NCI-H774 (cell line): Measurements from ENCODE around the gene SPINT2.
"Not testable (repeated sequence)": the region's sequence is repeated elsewhere in the genome, so short reads cannot be mapped to it uniquely, and the experiment has no call there.

Experiments
- DNase-seq: peaks from one replicate; lab custom pipeline; 2025; lab: John Stamatoyannopoulos, UW

SPINT2 gene, protein sequence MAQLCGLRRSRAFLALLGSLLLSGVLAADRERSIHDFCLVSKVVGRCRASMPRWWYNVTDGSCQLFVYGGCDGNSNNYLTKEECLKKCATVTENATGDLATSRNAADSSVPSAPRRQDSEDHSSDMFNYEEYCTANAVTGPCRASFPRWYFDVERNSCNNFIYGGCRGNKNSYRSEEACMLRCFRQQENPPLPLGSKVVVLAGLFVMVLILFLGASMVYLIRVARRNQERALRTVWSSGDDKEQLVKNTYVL

GRCh38 chr19:38264486-38265212, at the start of gene SPINT2:
Gene SPINT2 (plus strand): TSS chr19:38264573. CDS start chr19:38264893, 320 bp downstream.
- DNase-seq = no peak

- no peak for DNase-seq
Observed at GRCh38 chr19:38216785-38217641, 47.4 kb upstream of the SPINT2 start.

DNA sequence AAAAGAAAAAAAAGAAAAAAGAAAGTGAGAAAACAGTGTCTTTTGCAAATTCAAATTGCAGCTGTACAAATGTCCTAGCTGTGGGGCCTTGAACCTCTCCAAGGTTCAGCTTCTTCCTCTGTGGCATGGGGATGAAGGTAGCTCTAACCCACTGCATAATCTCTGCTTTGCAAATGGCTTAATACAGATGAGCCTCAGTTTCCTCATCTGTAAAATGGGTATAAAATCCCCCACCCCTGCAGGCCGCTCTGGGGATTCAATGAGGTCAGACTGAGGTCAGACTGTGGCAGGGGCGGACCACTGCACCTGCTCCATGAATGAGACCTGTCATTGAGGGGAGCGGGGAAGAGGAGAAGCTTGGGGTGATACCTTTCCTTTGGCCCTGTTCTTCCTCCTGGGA, 46.2 kb upstream of the SPINT2 start:
- no peak for DNase-seq

- no peak for DNase-seq
Observed at GRCh38 chr19:38219221-38219620, 45.2 kb upstream of the SPINT2 start.

DNA sequence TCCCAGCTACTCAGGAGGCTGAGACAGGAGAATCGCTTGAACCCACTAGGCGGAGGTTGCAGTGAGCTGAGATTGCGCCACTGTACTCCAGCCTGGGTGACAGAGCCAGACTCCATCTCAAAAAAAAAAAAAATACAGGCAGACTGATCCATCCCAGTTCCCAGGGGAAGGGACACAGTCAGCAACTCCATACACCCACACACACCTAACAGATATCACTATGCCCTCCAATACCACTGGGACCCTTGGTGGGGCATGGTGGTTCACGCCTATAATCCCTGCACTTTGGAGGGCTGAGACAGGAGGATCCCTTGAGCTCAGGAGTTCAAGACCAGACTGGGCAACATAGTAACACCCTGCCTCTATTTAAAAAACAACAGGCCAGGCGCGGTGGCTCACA, 43.0 kb upstream of the SPINT2 start:
- no peak for DNase-seq

GRCh38 chr19:38221919-38222830, 42.2 kb upstream of the SPINT2 start:
- no peak for DNase-seq

GRCh38 chr19:38223119-38223523, 41.3 kb upstream of the SPINT2 start:
- no peak for DNase-seq

GRCh38 chr19:38223617-38224013, 40.8 kb upstream of the SPINT2 start:
- no peak for DNase-seq

DNA sequence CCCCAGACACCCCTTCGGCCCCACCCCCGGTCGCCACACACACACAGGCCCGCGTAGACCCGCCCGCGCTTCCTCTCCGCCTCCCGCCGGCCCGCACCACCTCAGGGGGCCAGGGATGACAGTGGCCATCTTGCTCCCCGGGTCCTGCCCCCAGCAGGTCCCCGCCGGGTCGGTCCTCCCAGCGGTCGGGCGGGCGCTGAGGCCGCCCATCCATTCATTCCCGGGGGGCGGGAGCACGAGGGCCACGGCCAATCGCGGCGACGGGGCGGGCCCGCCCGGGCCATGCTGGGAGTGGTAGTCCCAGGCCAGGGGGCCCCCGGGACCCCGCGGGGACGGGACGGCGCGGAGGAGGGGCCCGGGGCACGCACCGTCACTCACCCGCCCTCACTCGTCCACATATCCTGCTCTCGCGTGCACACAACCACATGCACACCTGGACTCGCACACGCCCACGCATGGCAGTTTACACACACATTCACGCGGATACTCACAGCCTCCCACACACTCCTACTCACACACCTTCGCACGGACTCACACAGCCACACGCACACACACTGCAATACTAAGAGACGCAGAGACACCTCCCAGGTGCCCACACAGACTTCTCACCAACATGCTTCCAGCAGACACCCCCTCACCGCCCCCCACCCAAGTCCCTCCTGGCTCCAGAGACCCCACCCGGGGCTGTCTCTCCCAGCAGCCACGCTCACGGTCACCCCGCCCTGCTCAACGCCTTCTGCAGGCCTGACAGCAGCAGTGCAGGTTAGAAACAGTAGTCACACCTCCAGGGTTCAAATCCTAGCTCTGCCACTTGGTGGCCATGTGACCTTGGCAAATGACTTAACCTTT, 40.1 kb upstream of the SPINT2 start, which contains the start of gene DPF1:
Gene DPF1, minus strand, starts transcription at position 209 of the 849 bp plus-strand sequence. Its CDS starts 80 bp downstream, at position 129.
- DNase-seq = peak; percentile 77

- DNase-seq = not testable (repeated sequence)
Observed at GRCh38 chr19:38224863-38225218, 39.5 kb upstream of the SPINT2 start.

GRCh38 chr19:38227287-38228004, 36.9 kb upstream of the SPINT2 start:
- no peak for DNase-seq

DNA sequence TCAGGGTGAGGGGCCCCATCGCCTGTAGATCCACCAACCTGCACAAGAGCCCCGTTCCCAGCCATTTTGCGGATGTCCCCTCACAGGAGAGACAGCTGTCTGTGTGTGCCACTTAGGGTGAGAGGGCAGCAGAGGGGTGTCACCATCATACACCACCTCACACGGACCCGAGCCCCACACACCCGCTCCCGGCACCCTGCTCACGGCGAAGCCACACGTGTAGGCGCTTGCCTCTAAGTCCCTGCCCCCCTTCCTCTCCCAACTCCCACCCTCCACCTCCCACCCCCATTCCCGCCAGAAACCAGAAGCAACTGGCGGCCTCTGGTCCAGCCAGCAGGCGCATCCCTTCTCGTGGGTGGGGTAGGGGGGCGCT, 36.4 kb upstream of the SPINT2 start:
- no peak for DNase-seq

DNA sequence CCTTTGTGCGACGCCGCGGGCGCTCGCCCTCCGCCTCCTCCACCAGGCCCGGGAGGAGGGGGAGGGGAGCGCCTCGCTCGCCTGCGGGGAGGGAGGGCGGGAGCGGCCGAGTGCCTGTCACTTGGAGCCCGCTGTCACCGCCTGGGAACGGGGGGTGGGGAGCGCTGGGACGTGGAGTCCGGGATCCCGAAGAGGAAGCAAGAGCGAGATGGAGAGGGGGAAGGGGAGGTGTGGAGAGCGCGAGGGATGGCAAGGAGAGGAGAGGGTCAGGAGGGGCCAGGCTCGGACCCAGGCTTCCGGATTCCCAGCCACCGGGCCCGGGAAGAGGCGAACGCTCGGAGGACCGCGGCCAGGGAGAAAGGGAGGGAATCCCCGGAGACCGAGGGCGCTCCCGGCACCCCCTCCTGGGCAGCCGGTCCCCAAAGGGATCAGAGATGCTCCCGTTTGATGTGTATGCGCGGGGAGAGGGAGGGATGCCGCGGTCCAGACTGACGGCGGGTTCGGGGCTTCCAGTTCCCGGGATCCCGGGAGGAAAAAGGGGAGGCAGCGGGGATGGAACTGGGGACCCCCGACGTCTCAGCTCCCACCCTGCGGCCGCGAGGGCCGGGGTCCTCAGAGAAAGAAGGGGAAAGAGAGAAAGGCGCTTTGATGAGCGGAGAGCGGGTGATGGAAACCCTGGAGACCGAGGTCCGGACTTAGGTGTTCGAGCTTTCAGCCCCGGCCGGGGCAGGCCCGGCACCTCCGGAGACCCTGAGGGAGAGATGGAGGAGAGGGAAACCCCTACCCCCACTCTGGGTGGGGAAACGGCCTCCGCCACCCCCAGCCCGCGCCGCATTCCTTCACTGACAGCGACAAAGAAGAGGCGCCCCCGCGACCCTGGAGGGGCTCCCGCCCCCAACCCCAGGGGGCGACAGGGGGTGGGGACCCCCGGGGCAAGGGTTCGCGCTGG, 35.6 kb upstream of the SPINT2 start:
- no peak for DNase-seq

DNA sequence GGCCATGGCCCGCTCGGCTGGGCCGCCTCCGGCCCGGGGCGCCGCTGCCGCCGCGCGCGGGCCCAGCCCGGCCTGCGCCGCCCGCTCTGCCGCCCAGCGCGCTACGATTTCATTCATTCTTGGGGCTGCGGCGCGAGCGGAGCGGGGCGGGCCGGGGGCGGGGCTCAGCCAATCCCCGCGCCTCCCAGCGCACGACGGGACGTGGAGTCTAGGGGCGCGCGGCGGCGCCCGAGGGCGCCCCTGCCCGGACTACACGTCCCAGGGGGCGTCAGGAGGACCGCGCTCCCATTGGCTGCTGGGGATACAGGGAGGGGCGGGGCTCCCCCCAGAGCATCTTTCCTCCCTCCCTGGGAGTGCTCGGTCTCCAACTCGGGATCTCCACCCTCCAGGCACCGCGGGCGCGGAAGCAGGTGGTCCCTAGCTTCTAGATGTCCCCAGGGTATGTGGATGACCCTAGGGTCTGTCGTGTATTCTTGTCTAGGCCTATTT, 34.7 kb upstream of the SPINT2 start:
- peak; percentile 62 for DNase-seq

GRCh38 chr19:38230506-38231133, 33.8 kb upstream of the SPINT2 start:
- not testable (repeated sequence) for DNase-seq

DNA sequence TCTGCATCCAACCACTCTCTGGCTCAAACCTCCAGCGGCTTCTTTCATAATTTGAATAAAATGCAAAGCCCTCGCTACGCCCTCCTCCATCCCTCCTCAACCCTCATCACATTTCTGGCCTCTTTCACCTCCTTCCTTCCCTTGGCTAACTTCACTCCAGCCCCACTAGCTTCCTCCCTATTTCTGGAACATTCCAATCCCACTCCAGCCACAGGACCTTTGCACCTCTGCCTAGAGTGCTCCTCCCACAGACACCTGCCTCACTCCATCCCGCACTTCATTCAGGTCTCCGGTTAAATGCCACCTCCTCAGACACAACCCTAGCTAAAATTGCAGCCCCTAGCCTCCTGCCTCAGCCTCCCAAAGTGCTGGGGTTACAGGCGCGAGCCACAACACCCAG, 32.5 kb upstream of the SPINT2 start:
- DNase-seq = no peak

- DNase-seq = peak; percentile 63
Observed at GRCh38 chr19:38233740-38234251, 30.6 kb upstream of the SPINT2 start.

GRCh38 chr19:38234615-38235014, 29.8 kb upstream of the SPINT2 start:
- DNase-seq = no peak
